GM19328 (cell line): ENCODE data around the gene MDFI.

ENCODE experiments used
- ATAC-seq: cut with Tn5 transposase; IDR thresholded peaks from one replicate; pipeline ENCODE4 v1.9.1; 2021; ENCODE audit warnings: mild to moderate bottlenecking, moderate library complexity; ENCODE audit not compliant: unreplicated experiment

The MDFI gene

DNA sequence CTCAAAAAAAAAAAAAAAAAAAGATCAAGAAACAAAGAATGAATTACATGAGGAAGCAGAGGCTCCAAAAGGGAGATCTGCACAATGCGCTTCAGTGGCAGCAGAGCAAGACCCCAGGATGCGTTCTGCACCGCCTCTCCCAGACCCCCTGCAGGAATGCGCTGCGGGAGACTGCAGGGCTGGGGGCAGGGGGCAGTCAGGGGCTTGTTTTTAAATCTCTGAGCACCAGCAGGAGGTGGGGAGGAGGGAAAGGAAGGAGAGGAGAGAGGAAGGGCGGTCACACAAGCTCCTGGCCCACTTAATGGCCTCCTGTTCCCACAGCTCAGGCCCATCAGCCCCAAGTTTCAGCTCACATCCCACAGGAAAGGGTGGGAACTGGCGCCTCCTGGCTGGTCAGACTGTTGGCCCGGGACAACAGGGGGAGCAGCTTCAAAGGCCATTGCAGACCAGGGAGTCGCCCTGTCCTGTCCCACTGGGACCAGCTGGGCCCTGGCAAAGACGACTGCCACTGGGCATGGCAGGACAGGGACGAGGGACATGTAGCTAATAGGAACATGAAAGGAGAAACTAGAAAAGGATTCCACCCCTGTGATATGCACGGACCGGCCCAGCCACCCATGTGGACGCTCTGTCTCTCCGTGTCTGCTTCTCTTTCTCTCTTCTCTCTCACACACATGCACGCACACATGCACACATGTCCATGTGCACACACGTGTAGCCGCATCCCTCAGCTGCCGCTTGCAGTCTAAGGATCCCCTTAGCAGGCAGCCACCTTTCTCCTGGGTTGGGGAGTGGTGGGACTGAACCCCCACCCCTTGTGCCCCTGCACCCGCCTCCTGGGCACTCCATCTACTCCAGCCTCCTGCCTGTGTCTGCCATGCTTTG is 62.4 kb downstream of the MDFI start:
- ATAC-seq, result no peak

DNA sequence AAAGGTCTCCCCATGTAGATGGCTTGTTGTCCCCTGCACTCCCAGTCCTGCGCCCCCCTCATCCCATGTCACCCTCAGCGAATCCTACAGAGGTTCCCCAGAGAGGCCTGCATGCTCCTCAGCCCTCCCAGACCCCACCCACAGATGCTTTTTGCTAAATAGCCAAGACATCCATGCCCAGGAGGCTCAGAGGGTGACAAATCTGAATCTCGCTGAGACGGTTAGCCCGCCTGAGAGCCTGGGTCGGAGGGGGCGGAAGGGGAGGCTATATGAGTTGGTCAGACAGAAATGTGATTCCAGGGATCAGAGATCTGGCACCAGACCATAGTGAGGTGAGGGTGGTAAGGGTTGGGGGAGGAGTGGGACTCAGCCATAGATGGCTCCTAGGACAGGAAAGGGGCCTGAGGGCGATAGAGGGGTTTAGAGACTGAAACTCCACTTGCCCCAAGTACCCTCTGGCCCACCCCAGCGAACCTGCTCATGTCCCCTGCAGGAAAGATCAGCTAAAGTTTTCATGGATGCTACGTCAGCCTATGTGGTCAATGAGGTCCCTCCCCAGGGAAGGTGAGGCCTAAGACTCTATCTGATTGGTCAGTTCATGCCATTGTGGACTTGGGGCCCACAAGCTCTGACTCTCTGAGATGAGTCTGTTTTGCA is 63.9 kb downstream of the MDFI start:
- no peak for ATAC-seq

DNA sequence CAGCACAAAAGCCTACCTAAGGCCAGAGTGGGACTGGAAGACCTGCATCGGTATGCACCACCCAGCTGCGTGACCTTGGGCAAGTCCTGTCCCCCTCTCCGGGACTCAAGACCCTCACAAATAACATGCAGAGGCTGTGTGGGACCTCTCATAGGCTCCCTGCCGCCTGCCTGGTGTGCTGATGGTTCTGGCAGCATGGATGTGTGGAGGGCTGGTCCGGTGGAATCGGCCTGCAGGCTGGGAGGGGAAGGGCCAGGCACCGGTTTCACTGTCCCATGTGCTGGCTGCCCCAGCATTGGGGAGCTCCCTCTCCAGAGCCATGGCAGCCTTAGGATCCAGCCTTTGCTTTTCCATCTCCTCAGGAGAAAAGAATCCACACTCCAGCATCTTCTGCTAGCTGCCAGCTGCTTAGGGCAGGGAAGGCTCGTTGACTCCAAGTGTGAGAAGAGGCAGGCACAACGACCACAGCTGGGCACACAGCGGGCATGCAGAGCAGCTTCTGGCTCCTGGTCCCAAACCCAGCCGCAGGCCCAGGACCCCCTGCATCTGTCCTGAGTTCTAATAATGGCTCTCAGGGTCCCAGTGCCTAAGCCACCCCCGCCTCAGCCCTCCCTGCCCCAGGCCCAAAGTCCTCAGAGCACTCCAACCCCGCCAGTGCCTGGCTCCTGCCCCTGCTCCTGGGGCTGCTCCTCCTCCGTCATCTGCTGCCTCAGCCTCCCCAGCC is 64.7 kb downstream of the MDFI start:
- no peak for ATAC-seq
